ENCODE data around the gene RFLNA. TPM values are rescaled to one million over a fixed set of nuclear protein-coding genes. Genes with fewer than 3 reads are reported as not detected.

RFLNA gene
- total RNA-seq, 2 donors from 2014 or later = 22.4 to 44.8 TPM

- Histone ChIP-seq H3K27me3 (no peaks in the 10 kb centered on the region), H3K4me3 (no peak overlapping the region), H3K4me1 (no peaks in the 10 kb centered on the region), H3K27ac (no peak overlapping the region), H3K36me3 (peaks cover 10% of the 10 kb centered on the region), H3K9ac (ENCODE audit: low read depth in 2 of 2, low read length in 2 of 2) (no peak overlapping the region), H3K9me3 (no peaks in the 10 kb centered on the region)
- TF ChIP-seq CTCF (IDR thresholded peaks at IDR 0.05) = no peak
- intact Hi-C loops (cut with DNase I) = no loop called here
- no peak for DNase-seq
Measured at GRCh38 chr12:124326871-124327270, 32.0 kb downstream of the RFLNA start.

DNA sequence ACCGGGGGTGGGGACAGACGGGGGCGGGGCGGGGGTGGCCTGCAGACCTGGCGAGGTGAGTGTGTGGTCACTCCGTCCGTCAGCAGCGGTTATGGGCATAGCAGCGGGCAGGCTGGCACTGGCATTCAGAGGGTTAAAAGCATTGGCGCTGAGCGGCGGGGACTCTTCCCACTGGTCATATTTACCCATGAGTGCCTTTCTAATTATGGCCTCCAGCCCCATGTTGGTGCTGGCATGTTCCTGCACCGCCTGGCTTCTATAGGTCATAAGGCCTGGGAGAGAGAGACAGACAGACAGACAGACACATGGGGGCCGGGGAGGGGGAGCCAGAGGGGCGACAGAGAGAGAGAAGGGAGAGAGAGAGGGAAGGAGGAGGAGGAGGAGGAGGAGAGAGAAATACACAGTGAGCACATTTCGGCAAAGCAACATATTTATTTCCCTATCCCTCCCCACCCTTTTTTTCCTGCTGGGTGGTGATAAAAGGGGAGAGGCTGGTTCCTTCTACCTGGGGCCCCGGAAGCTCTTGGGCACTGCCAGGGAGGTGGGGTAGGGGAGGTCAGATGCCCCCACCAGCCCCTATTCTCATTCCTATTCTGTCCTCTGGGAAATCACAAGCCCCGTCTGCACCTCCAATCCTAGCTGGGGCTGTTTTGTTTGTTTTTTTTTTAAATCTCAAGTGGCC lies 32.6 kb downstream of the RFLNA start:
- DNase-seq = no peak
- H3K9ac ChIP-seq (ENCODE audit: low read depth in 2 of 2, low read length in 2 of 2) = peak overlapping the region in 1 of 2 donors; percentile 19
- no peak for TF ChIP-seq CTCF (IDR thresholded peaks at IDR 0.05)
- H3K4me3 ChIP-seq = no peak overlapping the region
- no peaks in the 10 kb centered on the region for H3K4me1 ChIP-seq
- intact Hi-C loops (cut with DNase I) = no loop called here
- H3K9me3 ChIP-seq = no peaks in the 10 kb centered on the region
- H3K27ac ChIP-seq = no peak overlapping the region
- H3K36me3 ChIP-seq = peaks cover 10% of the 10 kb centered on the region
- no peaks in the 10 kb centered on the region for H3K27me3 ChIP-seq

GRCh38 chr12:124328116-124328515 lies 33.2 kb downstream of the RFLNA start:
- Histone ChIP-seq H3K4me3 (no peak overlapping the region), H3K9ac (ENCODE audit: low read depth in 2 of 2, low read length in 2 of 2) (peak overlapping the region in 1 of 2 donors; percentile 14), H3K9me3 (no peaks in the 10 kb centered on the region), H3K27me3 (no peaks in the 10 kb centered on the region), H3K4me1 (no peaks in the 10 kb centered on the region), H3K27ac (no peak overlapping the region), H3K36me3 (peaks cover 10% of the 10 kb centered on the region)
- no peak for TF ChIP-seq CTCF (IDR thresholded peaks at IDR 0.05)
- DNase-seq = no peak
- intact Hi-C loops (cut with DNase I) = no loop called here

GRCh38 chr12:124328636-124329035 lies 33.7 kb downstream of the RFLNA start:
- H3K9ac ChIP-seq (ENCODE audit: low read depth in 2 of 2, low read length in 2 of 2) = no peak overlapping the region
- no peaks in the 10 kb centered on the region for H3K27me3 ChIP-seq
- intact Hi-C loops (cut with DNase I) = no loop called here
- TF ChIP-seq CTCF (IDR thresholded peaks at IDR 0.05) = no peak
- H3K4me3 ChIP-seq = no peak overlapping the region
- no peaks in the 10 kb centered on the region for H3K4me1 ChIP-seq
- no peaks in the 10 kb centered on the region for H3K9me3 ChIP-seq
- peaks cover 8% of the 10 kb centered on the region for H3K36me3 ChIP-seq
- no peak overlapping the region for H3K27ac ChIP-seq
- no peak for DNase-seq

DNA sequence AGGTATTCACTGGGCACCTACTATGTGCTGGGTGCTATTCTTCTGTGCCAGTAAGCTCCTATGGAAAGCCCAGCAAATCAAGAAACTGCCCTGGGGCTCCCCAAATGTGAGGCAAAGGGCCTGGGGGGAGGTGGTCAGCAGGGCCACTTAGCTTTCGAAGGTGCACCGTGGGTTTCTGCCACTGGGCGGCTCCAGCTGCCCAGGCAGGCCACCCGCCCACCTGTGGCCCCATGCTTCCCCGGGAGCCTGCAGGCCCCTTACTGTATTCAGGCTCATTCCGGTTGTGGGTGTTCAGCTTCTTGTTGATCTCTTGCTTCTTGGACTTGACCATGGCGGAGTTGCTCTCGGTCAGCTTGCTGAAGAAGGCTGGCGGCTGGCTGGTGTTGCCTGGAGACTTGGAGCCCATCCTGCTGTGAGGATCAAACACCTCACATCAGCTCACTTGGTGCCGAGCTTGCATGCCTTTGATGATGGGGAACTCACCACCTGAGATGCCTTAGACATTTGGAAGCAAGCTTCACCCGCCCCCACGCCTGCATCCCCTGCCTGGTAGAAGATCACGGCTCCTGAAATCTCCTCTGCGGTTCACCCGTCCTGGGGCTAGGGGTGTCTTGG lies 37.3 kb downstream of the RFLNA start:
- H3K9ac ChIP-seq (ENCODE audit: low read depth in 2 of 2, low read length in 2 of 2) = no peak overlapping the region
- no peak for TF ChIP-seq CTCF (IDR thresholded peaks at IDR 0.05)
- H3K4me3 ChIP-seq = no peak overlapping the region
- H3K36me3 ChIP-seq = no peaks in the 10 kb centered on the region
- no peaks in the 10 kb centered on the region for H3K9me3 ChIP-seq
- no peak overlapping the region for H3K27ac ChIP-seq
- H3K27me3 ChIP-seq = no peaks in the 10 kb centered on the region
- intact Hi-C loops (cut with DNase I) = loop anchor here (5.0 kb wide), 1 partner anchor 435 kb away; no protein-coding TSS in a partner anchor
- no peaks in the 10 kb centered on the region for H3K4me1 ChIP-seq
- DNase-seq = no peak
